HG02852 (cell line): Measurements from ENCODE around the gene SLC8A3.
"Not testable (repeated sequence)": the region's sequence is repeated elsewhere in the genome, so short reads cannot be mapped to it uniquely, and the experiment has no call there.

Source experiments
- ATAC-seq: cut with Tn5 transposase; IDR thresholded peaks from one replicate; pipeline ENCODE4 v1.9.1; 2021; ENCODE audit warnings: mild to moderate bottlenecking, moderate library complexity; ENCODE audit not compliant: unreplicated experiment

Gene SLC8A3, protein sequence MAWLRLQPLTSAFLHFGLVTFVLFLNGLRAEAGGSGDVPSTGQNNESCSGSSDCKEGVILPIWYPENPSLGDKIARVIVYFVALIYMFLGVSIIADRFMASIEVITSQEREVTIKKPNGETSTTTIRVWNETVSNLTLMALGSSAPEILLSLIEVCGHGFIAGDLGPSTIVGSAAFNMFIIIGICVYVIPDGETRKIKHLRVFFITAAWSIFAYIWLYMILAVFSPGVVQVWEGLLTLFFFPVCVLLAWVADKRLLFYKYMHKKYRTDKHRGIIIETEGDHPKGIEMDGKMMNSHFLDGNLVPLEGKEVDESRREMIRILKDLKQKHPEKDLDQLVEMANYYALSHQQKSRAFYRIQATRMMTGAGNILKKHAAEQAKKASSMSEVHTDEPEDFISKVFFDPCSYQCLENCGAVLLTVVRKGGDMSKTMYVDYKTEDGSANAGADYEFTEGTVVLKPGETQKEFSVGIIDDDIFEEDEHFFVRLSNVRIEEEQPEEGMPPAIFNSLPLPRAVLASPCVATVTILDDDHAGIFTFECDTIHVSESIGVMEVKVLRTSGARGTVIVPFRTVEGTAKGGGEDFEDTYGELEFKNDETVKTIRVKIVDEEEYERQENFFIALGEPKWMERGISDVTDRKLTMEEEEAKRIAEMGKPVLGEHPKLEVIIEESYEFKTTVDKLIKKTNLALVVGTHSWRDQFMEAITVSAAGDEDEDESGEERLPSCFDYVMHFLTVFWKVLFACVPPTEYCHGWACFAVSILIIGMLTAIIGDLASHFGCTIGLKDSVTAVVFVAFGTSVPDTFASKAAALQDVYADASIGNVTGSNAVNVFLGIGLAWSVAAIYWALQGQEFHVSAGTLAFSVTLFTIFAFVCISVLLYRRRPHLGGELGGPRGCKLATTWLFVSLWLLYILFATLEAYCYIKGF

DNA sequence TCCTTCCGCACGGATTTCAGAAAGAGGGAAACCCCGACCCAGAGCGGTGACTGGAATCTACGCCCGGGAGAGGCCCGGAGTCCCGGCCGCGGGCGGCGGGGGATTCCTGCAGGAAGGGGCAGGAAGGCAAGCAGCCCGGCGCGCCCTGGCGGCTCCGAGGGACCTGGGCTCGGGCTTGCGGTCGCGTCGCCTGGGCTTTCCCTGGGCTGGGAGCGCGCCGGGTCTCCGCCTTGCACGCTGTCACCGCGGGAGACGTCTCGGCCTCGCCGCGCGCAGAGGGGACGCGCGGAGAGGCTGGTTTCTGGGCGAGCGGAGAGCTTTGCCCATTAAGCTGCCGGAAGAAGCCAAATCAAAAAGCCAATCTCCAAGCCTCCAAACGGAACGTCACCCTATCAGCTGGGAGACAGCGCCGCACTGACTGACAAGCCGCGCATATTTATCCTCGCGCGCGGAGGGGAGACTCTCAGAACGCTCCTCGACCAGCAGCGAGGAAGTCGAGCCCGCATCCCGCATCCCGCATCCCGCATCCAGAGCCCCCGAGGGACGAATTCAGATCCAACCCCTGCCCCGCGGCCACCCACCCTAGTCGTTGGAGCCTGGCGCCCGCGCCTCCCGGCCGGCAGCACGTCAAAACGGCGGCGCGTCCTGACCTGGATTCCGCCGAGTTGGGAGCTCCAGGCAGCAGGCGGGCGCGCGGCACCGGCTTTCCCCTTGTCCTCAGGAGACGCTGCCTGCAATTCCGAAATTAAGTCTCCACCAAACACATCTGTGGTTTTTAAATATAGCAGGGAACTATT lies at the start of gene SLC8A3:
Gene SLC8A3 (minus strand): TSS at position 293 of the 797 bp plus-strand sequence. CDS start 20,529 bp downstream, outside the sequence.
- peak; percentile 28 for ATAC-seq

- no peak for ATAC-seq
These were observed 49.0 kb upstream of the SLC8A3 start for GRCh38 chr14:70237710-70238109.

DNA sequence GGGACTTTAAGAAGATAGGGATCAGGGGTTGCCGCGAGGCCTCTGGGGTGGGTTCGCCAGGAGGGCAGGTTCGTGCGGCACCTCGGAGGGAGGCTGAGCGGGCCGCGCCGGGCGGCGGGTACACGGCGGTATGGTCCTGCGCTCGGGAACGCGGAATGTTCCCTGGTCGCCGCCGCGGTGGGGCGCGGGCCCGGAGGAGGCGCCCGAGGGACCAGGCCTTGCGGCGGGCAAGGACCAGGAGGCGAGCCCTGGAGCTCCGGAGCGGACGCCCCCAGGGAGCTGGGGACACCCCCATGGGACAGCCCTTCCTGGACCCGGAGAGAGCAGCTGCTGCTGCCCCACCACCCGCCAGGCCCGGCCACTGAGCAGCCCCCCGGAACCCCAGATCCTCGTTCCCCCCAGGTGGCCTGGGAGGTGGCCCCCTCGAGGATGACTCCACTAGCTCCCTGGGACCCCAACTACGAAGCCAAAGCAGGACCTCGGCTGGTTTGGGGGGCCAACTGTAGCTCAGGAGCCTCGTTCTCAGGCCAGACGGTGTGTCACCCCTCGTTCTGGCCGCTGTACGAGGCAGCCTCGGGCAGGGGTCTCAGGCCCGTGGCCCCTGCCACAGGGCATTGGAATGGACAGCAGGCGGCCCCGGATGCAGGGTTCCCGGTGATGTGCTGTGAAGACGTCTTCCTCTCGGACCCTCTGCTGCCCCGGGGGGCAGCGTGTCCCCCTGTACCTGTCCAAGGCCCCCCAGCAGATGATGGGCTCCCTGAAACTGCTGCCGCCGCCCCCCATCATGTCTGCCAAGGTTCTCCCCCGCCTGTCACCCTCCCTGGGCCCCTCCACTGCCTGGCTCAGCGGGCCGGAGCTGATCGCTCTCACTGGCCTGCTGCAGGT lies 45.6 kb upstream of the SLC8A3 start:
- no peak for ATAC-seq

- not testable (repeated sequence) for ATAC-seq
These were observed 43.2 kb upstream of the SLC8A3 start for GRCh38 chr14:70231756-70232544.

DNA sequence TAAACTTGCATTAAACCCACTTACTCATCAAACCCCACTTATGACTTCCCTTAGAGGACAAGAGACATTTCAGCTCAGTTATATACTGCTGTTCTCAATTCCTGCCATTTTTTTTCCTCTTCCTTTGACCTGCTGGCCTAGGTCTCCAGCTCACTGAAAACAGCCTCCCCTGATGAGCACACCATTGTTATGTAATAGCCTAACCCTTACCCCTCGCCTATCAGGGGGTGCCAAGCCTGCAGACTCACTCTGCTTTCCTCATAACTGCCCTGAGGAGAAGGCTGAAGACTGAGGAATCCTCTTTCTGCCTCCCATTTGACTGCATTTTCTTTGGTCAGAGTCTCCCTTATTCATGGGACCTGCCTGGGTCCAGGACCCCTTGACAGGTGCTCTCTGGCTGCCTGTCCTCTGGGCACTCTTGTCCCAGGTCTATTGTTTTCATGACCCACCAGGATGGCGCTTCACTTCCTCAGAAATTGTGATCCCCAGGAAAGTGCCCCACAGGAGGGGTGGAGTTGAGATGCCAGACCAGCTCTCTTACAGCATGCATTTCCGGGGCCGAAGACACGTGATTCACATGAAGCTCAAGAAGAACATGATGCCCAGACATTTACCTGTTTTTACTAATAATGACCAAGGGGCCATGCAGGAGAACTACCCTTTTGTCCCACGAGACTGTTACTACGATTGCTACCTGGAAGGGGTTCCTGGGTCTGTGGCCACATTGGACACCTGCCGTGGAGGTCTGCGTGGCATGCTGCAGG lies 41.3 kb upstream of the SLC8A3 start:
- ATAC-seq: not testable (repeated sequence)

- no peak for ATAC-seq
These were observed 25.1 kb upstream of the SLC8A3 start for GRCh38 chr14:70213721-70214282.

DNA sequence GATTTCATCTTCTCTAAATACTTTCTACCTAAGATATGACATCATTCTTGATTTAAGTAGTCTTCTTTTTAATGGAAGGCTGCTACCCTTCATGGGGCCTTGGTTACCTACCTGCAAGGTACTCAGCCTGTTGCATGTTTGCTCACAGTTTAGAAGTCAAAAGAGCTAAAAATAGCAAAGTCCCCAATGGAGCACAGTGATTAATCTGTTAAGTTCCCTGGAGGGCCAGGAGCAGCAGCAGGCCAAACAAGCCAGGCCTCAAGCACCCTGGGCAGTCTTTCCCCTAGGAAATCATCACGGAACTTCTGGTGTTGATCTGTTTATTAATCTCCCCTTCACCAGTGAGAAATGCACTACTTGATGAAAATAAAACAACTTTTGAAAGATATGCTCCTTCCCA lies 24.0 kb upstream of the SLC8A3 start:
- ATAC-seq: no peak

DNA sequence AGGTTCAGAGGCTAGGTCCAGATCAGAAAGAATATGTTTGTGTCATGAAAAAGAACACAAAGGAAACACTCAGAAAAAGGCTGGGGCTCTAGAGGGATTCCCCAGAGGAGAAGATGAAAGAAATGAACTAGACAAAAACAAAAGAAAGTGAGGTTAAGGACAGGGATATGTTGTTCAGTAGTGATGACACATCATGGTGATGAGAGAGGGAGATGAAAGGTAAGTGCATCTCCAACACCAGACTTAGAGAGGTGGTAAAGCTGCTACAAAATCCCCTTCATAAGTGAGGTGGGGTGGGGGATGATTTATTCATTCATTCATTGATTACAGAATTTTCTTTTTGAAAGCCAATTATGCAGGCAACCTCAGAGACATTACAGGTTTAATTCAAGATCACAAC lies 19.6 kb upstream of the SLC8A3 start:
- ATAC-seq: no peak

- ATAC-seq: no peak
These were observed 14.9 kb upstream of the SLC8A3 start for GRCh38 chr14:70203686-70204085.

DNA sequence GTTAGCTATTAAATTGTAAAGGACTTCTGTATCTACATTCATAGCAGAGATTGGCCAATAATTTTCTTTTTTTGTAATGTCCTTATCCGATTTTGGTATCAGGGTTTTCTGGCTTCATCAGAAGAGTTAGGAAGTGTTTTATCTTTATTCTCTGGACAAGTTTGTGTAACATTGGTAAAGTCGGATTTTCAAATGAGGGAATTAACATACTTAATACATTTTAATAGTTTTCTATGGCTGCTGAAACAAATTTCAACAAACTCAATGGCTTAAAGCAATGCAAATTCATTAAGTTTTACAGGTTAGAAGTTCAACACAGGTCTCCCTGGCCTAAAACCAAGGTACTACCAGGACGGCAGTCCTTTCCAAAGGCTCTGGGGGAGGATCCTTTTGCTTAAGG lies 13.2 kb upstream of the SLC8A3 start:
- no peak for ATAC-seq

DNA sequence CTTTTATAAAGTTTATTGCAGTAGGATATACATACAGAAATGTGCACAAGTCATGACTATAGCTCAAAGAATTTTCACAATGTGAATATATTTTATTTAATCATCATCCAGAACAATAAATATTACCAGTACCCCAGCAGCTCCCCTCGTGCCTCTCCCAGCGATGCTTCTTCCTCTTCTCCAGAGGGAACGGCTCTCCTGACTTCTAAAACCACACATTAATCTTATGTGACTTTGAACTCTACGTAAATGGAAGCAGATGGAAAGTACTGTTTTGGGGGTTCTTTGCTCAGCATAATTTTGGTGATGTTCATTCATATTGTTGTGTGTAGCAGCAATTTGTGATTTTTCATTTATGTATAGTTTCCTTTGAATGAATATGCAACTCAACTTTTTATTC lies 4.6 kb upstream of the SLC8A3 start:
- ATAC-seq: no peak

GRCh38 chr14:70192915-70193314 lies 4.2 kb upstream of the SLC8A3 start:
- ATAC-seq: no peak

GRCh38 chr14:70190156-70190555 lies 1.4 kb upstream of the SLC8A3 start:
- no peak for ATAC-seq

DNA sequence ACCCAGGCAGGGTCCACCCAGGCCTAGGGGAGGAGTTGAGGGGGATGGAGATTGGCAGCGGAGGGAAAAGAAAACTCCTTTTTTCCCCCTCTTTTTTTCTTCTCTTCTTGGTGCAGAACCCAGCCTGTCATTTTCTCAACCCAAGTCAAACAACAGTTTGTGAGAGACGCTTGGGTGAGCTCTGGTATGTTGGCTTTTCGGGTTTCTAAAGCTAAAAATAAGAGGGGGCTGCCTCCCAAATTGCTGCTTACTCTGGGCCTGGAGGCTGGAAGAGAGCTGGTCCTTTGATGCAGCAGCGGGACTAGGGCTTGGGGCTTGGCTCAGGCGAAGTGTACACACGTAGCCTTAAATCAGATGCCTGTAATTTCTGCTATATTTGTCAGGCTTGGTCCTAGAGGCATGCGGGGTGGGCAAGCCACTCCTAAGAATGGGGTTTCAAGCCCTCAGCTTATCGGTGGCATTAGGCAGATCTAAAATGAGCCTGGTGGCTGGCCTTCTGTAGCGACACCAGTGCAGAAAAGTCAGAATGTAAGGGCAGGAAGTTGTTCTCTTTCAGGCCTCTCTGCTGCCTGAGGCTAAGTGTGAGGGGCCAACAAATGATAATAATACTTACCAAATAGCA lies 816 bp upstream of the SLC8A3 start:
- ATAC-seq: no peak

DNA sequence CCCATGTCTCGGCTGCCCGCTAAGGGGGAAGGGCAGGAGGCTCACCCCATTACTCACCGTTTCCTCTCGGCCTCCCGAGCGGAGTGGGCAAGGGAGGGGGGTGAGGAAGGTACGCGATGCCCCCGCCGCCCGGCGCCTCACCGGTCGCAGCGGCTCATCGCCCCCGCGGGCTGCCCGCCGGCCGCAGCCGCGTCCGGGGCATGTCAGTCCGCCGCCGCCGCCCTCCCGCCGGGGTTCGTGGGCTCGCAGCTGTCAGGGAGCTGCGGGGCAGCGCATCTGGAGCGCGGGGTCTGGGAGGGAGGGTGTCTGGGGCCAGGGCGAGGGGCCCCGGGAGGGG lies 461 bp downstream of the SLC8A3 start:
- peak; percentile 13 for ATAC-seq

GRCh38 chr14:70186900-70187451 lies 1.8 kb downstream of the SLC8A3 start:
- no peak for ATAC-seq

DNA sequence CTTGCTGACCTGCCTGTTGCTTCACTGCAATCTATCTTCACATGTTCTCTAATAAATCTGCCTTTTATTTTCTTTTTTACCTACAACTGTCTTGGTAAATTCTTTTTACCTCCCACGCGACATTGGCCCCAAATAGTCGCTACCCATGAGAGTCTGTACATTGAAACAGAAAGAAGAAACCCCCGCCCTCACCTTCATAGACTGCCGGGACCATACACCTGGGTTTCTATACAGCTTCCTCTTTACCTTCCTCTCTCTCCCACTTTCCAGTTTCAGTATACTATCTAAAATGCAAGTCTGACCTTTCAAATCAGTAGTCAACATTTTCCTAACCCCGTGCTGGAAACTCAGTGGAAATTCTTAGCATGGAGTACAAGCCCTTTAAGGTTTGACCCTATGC lies 4.8 kb downstream of the SLC8A3 start:
- ATAC-seq: peak; percentile 62

- ATAC-seq: no peak
These were observed 7.5 kb downstream of the SLC8A3 start for GRCh38 chr14:70181276-70181675.
